ENCODE data around the gene ADAMTSL3.
"Not testable (repeated sequence)": the region's sequence is repeated elsewhere in the genome, so short reads cannot be mapped to it uniquely, and the experiment has no call there.

Gene ADAMTSL3

GRCh38 chr15:84051146-84051545 lies 397.2 kb downstream of the ADAMTSL3 start:
- DNase-seq = not testable (repeated sequence)

- not testable (repeated sequence) for DNase-seq
These were observed 400.6 kb downstream of the ADAMTSL3 start for GRCh38 chr15:84054544-84054943.

- no peak for DNase-seq
These were observed 403.9 kb downstream of the ADAMTSL3 start for GRCh38 chr15:84057714-84058331.

- DNase-seq = not testable (repeated sequence)
These were observed 409.8 kb downstream of the ADAMTSL3 start for GRCh38 chr15:84063674-84064073.

GRCh38 chr15:84068674-84069073 lies 414.8 kb downstream of the ADAMTSL3 start:
- DNase-seq = not testable (repeated sequence)

GRCh38 chr15:84078038-84078437 lies 424.1 kb downstream of the ADAMTSL3 start:
- DNase-seq = not testable (repeated sequence)

GRCh38 chr15:84079325-84079884 lies 425.5 kb downstream of the ADAMTSL3 start:
- not testable (repeated sequence) for DNase-seq

GRCh38 chr15:84079885-84080777 lies 426.2 kb downstream of the ADAMTSL3 start:
- DNase-seq = peak; percentile 28

- DNase-seq = not testable (repeated sequence)
These were observed 426.8 kb downstream of the ADAMTSL3 start for GRCh38 chr15:84080778-84081084.

- no peak for DNase-seq
These were observed 427.7 kb downstream of the ADAMTSL3 start for GRCh38 chr15:84081391-84082168.

- no peak for DNase-seq
These were observed 428.8 kb downstream of the ADAMTSL3 start for GRCh38 chr15:84082739-84083138.

GRCh38 chr15:84086071-84086470 lies 432.1 kb downstream of the ADAMTSL3 start:
- not testable (repeated sequence) for DNase-seq

All from DMS79 treated with DMSO at 0.1 percent for 48 hours (cell line).